Non-pigmented ciliary epithelial cell (primary cell): ENCODE data around the gene ERVV-1.
"Not testable (repeated sequence)": the region's sequence is repeated elsewhere in the genome, so short reads cannot be mapped to it uniquely, and the experiment has no call there.

ENCODE experiments used
- DNase-seq: peaks from one replicate; pipeline ENCODE4 v3.0.0-alpha.2; 2010; ENCODE audit warnings: low read depth

ERVV-1 gene

DNA sequence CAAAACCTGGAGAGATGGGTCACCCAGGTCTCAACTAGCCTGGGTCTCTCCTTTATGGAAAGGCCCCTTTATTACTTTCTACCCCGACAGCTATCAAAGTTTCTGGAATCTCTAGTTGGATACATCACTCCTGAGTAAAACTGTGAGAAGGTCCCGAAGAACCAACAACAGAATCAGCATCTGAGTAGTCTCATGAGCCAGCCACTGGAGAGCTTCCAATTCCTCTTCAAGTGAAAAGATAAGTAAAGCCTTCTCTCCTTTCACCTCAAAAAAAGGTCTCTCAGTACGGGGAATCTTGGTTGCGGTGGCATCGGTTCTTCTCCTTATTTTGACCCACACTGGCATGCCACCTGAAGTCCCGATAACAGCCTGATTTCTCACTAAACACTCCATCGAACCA, at the start of gene ERVV-1:
Gene ERVV-1 (plus strand): TSS at position 301 of the 400 bp plus-strand sequence. CDS start 170 bp downstream, outside the sequence.
- no peak for DNase-seq

DNA sequence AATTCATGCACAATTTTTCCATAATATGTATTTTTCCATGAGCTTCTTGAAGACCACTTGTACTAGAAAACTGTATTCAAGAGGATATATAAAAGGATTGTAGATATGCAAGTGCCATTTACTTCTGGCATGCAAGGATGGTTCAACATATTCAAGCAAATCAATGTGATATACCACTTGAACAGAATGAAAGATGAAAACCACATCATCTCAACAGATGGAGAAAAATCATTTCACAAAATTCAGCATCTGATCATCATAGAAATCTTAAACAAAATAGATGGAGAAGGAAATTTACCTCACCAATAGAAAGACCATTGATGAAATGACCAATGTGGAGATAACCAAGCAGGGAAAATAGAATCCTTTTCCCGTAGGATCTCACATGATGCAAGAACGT, 45.9 kb upstream of the ERVV-1 start:
- no peak for DNase-seq

DNA sequence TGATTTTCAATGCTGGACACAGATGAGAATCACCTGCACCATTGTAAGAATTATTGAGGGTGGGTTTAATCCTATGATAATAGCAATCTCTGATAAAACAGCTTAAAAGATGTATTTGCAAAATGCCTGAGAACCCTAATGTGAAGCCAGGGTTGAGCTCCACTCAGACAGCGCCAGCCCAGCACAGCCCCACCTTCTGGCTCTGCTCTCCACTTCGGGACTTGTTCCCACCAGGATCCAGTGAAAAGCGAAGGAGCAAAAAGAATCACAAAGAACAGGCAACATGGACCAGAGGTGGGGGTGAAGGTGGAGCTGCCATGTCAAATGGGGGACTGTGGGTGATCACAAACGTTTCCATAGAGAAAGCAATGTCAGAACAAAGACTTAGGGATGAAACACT, 32.4 kb upstream of the ERVV-1 start:
- no peak for DNase-seq

DNA sequence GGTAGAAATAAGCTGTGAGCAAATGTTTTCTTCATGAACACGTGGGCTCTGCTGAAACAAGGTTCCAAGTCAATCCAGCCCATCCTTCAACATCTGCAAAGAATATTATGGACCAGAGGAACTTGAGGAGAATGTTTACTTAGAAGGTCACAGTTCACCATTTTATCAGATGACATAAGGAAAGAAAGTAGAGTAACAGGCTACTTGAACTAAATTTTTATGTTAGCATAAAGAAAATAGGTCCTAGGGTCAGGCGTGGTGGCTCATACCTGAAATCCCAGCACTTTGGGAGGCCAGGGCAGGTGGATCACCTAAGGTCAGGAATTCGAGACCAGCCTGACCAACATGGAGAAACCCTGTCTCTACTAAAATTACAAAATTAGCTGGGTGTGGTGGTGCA, 30.6 kb upstream of the ERVV-1 start:
- not testable (repeated sequence) for DNase-seq

DNA sequence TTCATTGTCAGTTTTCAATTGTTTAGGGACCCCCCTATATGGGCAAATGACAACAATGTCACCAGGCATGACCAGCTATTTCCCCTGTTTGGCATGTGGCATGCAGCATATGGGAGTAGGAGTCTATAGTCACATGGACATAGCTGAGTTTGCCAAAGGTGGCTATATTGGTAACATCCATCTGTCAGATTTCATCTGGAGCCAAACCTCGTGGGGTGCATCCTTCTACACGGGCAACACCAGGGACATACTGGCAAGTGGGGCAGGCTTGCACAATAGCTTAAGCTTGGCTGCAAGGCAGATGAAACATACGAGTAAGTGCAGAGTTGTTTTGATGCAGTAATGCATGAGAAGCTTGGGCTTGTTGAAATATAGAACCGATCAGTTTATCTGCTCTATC, 26.5 kb upstream of the ERVV-1 start:
- no peak for DNase-seq

DNA sequence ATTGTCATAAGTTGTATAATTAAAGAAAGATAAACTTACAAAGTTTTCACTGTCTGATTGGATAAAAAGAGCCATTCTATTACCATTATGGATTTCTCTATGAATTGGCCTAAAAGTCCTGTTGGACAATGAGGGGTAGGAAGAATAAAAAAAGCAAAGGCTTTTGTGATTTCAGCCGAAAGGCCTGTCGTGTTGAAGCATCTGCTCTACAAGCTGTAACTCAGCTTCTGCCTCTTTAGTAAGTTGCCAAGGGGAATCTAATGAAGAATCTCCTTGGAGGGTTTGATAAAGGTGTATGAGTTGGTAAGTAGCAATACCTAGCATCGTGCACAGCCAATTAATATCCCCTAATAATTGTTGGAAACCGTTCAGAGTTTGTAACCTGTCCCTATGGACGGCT, 25.2 kb upstream of the ERVV-1 start:
- DNase-seq: no peak

DNA sequence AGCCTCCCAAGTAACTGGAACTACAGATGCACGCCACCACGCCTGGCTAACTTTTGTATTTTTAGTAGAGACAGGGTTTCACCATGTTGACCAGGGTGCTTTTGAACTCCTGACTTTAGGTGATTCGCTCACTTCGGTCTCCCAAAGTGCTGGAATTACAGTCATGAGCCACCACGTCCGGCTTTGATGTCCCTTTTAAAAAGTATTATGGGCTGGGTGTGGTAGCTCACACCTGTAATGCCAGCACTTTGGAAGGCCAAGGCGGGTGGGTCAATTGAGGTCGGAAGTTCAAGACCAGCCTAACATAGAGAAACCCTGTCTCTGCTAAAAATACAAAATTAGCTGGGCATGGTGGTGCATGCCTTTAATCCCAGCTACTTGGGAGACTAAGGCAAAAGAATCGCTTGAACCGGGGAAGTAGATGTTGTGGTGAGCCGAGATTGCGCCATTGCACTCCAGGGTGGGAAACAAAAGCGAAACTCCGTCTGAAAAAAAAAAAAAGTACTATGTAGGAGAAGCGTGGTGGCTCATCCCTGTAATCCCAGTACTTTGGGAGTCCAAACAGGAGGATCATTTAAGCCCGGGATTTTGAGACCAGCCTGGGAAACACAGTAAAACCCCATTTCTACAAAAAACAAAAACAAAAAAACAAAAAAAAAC, 22.8 kb upstream of the ERVV-1 start:
- no peak for DNase-seq

- DNase-seq: no peak
These were observed 22.2 kb upstream of the ERVV-1 start for GRCh38 chr19:52991484-52991883.

GRCh38 chr19:52992109-52993004, 21.4 kb upstream of the ERVV-1 start:
- no peak for DNase-seq

GRCh38 chr19:52993342-52994178, 20.2 kb upstream of the ERVV-1 start:
- peak; percentile 43 for DNase-seq

DNA sequence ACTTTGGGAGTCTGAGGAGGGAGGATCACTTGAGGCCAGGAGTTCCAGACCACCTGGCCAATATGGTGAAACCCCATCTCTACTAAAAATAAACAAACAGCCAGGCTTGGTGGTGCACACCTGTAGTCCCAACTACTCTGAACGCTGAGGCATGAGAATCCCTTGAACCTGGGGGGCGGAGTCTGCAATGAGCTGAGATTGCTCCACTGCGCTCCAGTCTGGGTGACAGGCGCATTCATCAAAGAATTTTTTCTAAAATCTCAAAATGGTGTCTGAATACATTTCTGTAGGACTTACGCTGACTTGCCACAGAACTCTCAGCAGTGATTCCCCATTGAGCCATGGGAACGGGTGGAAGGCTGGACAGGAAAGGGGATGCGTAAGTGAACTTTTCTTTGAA, 18.0 kb upstream of the ERVV-1 start:
- DNase-seq: no peak

- no peak for DNase-seq
These were observed 15.7 kb upstream of the ERVV-1 start for GRCh38 chr19:52997975-52998374.

DNA sequence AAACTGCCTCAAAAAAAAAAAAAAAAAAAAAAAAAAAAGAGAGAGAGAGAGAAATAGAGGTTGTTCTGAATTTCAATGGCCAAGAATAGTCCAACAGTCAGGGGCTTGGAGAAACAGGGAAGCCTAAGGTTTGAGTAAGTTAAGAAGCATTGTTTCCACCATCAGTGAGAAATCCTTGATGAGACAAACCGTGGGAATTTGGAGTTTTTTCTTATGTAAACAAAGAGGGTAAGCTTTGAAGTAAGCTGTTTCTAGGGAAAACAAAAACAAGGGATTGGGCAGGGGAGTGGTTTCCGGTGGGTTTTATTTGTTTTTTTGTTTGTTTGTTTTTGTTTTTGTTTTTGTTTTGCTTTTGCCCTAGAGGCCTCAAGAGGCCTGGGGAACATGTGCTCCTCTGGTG, 11.2 kb upstream of the ERVV-1 start:
- no peak for DNase-seq

- DNase-seq: no peak
These were observed 9.5 kb upstream of the ERVV-1 start for GRCh38 chr19:53004242-53004641.

- DNase-seq: no peak
These were observed 6.5 kb upstream of the ERVV-1 start for GRCh38 chr19:53007200-53007599.

GRCh38 chr19:53007606-53008005, 6.1 kb upstream of the ERVV-1 start:
- DNase-seq: no peak

DNA sequence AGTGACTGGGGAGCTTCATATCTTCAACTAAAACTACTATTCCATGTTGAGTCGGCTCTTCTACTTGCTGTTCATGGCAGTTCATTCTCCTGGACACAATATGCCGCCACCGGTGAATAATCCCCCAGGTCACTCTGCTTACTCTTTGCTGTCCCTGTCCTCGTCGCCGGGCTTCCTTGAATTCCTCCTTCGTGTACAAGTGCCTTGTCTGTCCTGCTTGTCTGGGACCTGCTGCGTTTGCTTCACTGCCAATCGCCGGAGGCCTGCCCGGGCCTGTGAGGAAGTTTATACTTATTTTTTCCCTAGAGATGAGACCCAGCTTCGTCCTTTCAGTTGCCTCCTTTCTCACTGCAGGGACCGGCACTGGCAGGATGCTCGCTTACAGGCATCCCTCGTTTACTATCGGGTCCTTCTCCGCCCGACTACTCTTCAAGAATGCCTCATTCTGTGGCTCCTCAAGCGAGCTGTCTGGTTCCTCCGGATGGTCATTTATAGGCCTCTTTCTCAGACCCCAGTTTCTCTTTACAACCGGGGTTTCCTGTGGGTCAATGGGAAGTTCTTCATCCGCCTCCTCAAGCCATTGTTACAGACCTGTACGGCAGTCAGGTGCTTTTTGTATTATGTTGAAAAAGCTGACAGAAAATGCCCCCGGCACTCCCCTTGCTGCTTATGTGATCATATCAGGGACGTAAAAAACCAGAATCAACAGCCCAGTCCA, 5.5 kb upstream of the ERVV-1 start:
- no peak for DNase-seq

GRCh38 chr19:53010494-53010893, 3.2 kb upstream of the ERVV-1 start:
- no peak for DNase-seq

- DNase-seq: no peak
These were observed 1.7 kb upstream of the ERVV-1 start for GRCh38 chr19:53012006-53012405.

DNA sequence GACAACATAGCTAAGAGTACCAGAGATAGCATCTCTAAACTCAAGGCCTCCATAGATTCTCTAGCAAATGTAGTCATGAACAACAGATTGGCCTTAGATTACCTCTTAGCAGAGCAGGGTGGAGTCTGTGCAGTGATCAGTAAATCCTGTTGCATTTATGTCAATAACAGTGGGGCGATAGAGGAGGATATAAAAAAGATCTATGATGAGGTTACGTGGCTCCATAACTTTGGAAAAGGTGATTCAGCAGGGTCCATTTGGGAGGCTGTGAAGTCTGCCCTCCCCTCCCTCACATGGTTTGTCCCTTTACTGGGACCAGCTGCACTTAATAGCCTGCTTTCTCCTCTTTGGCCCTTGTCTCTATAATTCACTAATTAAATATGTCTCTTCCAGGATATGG, 1.4 kb downstream of the ERVV-1 start:
- DNase-seq: no peak

DNA sequence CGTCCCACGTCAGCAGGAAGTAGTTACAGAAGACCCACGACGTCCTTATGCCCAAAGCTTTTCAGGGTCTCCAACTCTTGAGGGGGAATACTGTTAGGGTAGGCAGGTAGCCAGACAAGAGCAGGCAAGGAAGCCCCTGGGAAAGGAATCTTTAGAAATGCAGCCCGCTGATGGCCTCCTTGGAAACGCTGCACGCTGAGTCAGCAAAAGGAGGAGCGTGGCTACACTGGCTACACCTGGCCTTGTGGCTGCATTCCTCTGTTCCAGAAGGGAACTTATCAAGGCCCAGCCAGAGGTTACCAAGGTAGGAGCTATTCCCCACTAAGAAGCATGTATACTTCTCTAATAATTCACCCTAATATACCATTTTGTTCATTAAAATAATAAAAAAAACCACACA, 2.0 kb downstream of the ERVV-1 start:
- DNase-seq: no peak

- no peak for DNase-seq
These were observed 6.0 kb downstream of the ERVV-1 start for GRCh38 chr19:53019684-53020083.
